Colonic mucosa (tissue), 4 donors: ENCODE data around the gene LCA5L. TPM values are rescaled to one million over a fixed set of nuclear protein-coding genes. Genes with fewer than 3 reads are reported as not detected.
"Not testable (repeated sequence)": the region's sequence is repeated elsewhere in the genome, so short reads cannot be mapped to it uniquely, and the experiment has no call there.

ENCODE experiments used
- DNase-seq: peaks from one replicate; pipeline ENCODE4 v3.0.0-alpha.2; 2020
- H3K27ac ChIP-seq: fragments of 200-600 bp; one replicate; pipeline ENCODE4 v1.8.0; 2021
- H3K27me3 ChIP-seq: fragments of 200-600 bp; one replicate; pipeline ENCODE4 v1.8.0; 2021
- H3K36me3 ChIP-seq: fragments of 200-600 bp; one replicate; pipeline ENCODE4 v1.8.0; 2021
- H3K4me1 ChIP-seq: fragments of 200-600 bp; one replicate; pipeline ENCODE4 v1.8.0; 2021; ENCODE audit warnings: mild to moderate bottlenecking
- H3K4me3 ChIP-seq: fragments of 200-600 bp; one replicate; pipeline ENCODE4 v1.8.0; 2021
- H3K9ac ChIP-seq, 2 donors: one replicate each; pipeline ENCODE4 v1.7.0; 2013; ENCODE audit warnings: control low read depth in 2 of 2, low read depth in 2 of 2, low read length in 2 of 2
- H3K9me3 ChIP-seq: fragments of 200-600 bp; one replicate; pipeline ENCODE4 v1.8.0; 2021
- CTCF ChIP-seq: fragments of 200-600 bp; IDR thresholded peaks from one replicate; pipeline ENCODE4 v1.8.0; 2022; ENCODE audit warnings: antibody characterized with exemption, mild to moderate bottlenecking
- intact Hi-C: fragments of 100-400 bp; cut with DNase I; formaldehyde crosslinking; loops from one replicate; pipeline ENCODE4 v1.14.1; 2022
- total RNA-seq, 2 donors: library from RNA; stranded (reverse); fragmentation: NEBNext Ultra II Directional in 1 of 2; extraction: Animal tissue kit (Norgen Biotek cat#: 25700) in 1 of 2; gene quantifications; one replicate each; pipeline ENCODE4 v1.2.1, GENCODE V29; 2021
- donor health status: healthy.
- donor health status: DM: no; HTN: no; CAD: no.
- donor health status: DM: no; HTN: no; CAD: no.

The LCA5L gene
- total RNA-seq, 2 donors from 2014 or later, result 0.64 to 0.98 TPM

- intact Hi-C loops, result no loop called here
These were observed 65.3 kb downstream of the LCA5L start for GRCh38 chr21:39379986-39380891.

GRCh38 chr21:39377444-39378050 lies 68.0 kb downstream of the LCA5L start:
- H3K27me3 ChIP-seq, result no peaks in the 10 kb centered on the region
- H3K27ac ChIP-seq, result no peak overlapping the region
- H3K4me1 ChIP-seq, result peaks cover 4% of the 10 kb centered on the region
- H3K9me3 ChIP-seq, result no peaks in the 10 kb centered on the region
- no peaks in the 10 kb centered on the region for H3K36me3 ChIP-seq
- TF ChIP-seq CTCF, result no peak
- no peak overlapping the region for H3K4me3 ChIP-seq
- no peak overlapping the region for H3K9ac ChIP-seq
- intact Hi-C loops, result no loop called here
- no peak for DNase-seq

More at GRCh38 chr21:39379986-39380891, 65.3 kb downstream of the LCA5L start:
- Histone ChIP-seq H3K4me1 (peaks cover 4% of the 10 kb centered on the region), H3K36me3 (no peaks in the 10 kb centered on the region), H3K9ac (peak overlapping the region; percentile 88 to 89), H3K9me3 (no peaks in the 10 kb centered on the region), H3K27ac (peak overlapping the region; percentile 79), H3K27me3 (no peaks in the 10 kb centered on the region), H3K4me3 (peak overlapping the region; percentile 94)
- TF ChIP-seq CTCF, result no peak
- DNase-seq, result peak; percentile 94

- H3K9me3 ChIP-seq, result no peaks in the 10 kb centered on the region
- no peak overlapping the region for H3K9ac ChIP-seq
- no peak overlapping the region for H3K4me3 ChIP-seq
- no peaks in the 10 kb centered on the region for H3K4me1 ChIP-seq
- H3K27ac ChIP-seq, result no peak overlapping the region
- H3K36me3 ChIP-seq, result no peaks in the 10 kb centered on the region
- no peak for DNase-seq
- intact Hi-C loops, result no loop called here
- H3K27me3 ChIP-seq, result no peaks in the 10 kb centered on the region
- TF ChIP-seq CTCF, result no peak
These were observed 70.1 kb downstream of the LCA5L start for GRCh38 chr21:39375446-39375845.

- H3K27me3 ChIP-seq, result no peaks in the 10 kb centered on the region
- intact Hi-C loops, result no loop called here
- no peak for TF ChIP-seq CTCF
These were observed 71.5 kb downstream of the LCA5L start for GRCh38 chr21:39374046-39374445.

GRCh38 chr21:39373634-39374033 lies 71.9 kb downstream of the LCA5L start:
- H3K36me3 ChIP-seq, result no peaks in the 10 kb centered on the region
- no peak overlapping the region for H3K9ac ChIP-seq
- peak; percentile 33 for TF ChIP-seq CTCF
- H3K27me3 ChIP-seq, result no peaks in the 10 kb centered on the region
- H3K27ac ChIP-seq, result no peak overlapping the region
- H3K4me1 ChIP-seq, result no peaks in the 10 kb centered on the region
- H3K9me3 ChIP-seq, result no peaks in the 10 kb centered on the region
- intact Hi-C loops, result no loop called here
- no peak for DNase-seq
- no peak overlapping the region for H3K4me3 ChIP-seq

More at GRCh38 chr21:39374046-39374445, 71.5 kb downstream of the LCA5L start:
- Histone ChIP-seq H3K4me1 (no peaks in the 10 kb centered on the region), H3K36me3 (no peaks in the 10 kb centered on the region), H3K27ac (no peak overlapping the region), H3K9me3 (no peaks in the 10 kb centered on the region), H3K9ac (no peak overlapping the region), H3K4me3 (no peak overlapping the region)
- DNase-seq, result no peak

GRCh38 chr21:39369896-39370288 lies 75.7 kb downstream of the LCA5L start:
- H3K4me1 ChIP-seq, H3K36me3 ChIP-seq, H3K27ac ChIP-seq, H3K9ac ChIP-seq, DNase-seq, intact Hi-C loops, H3K9me3 ChIP-seq, H3K4me3 ChIP-seq, H3K27me3 ChIP-seq: not testable (repeated sequence)
